Fibroblast of lung (primary cell): ENCODE results near the gene KLHL20. TPM values are rescaled to one million over a fixed set of nuclear protein-coding genes. Genes with fewer than 3 reads are reported as not detected.
"Not testable (repeated sequence)": the region's sequence is repeated elsewhere in the genome, so short reads cannot be mapped to it uniquely, and the experiment has no call there.

Experiments
- DNase-seq, 2 donors: peaks; one replicate each; pipeline versions ENCODE4 v3.0.0 to v3.0.0-alpha.2; 2010; ENCODE audit warnings: low read depth in 2 of 2
- H2AFZ ChIP-seq: 2 replicates; pipeline ENCODE4 v1.5.1; 2012; ENCODE audit warnings: low read length, control low read depth, inconsistent platforms
- H3K27ac ChIP-seq: 2 replicates; pipeline ENCODE4 v1.5.1; 2011; ENCODE audit warnings: low read length, control low read depth; ENCODE audit not compliant: insufficient read depth
- H3K27me3 ChIP-seq: 2 replicates; pipeline ENCODE4 v1.5.1; 2011; ENCODE audit warnings: mild to moderate bottlenecking, low read length; ENCODE audit not compliant: control insufficient read depth, insufficient read depth
- H3K36me3 ChIP-seq: 2 replicates; pipeline ENCODE4 v1.5.1; 2011; ENCODE audit warnings: low read length; ENCODE audit not compliant: control insufficient read depth, insufficient read depth
- H3K4me1 ChIP-seq: 2 replicates; pipeline ENCODE4 v1.5.1; 2011; ENCODE audit warnings: low read length; ENCODE audit not compliant: control insufficient read depth, insufficient read depth; ENCODE audit errors: extremely low read depth
- H3K4me2 ChIP-seq: 2 replicates; pipeline ENCODE4 v1.5.1; 2011; ENCODE audit warnings: low read length, control low read depth; ENCODE audit not compliant: insufficient read depth; ENCODE audit errors: extremely low read depth
- H3K4me3 ChIP-seq, 4 experiments: fragments of 200-600 bp in 1 of 4; sonication (generic) in 1 of 4; replicated peaks in 1 of 4; 2 replicates each; pipeline ENCODE4 v1.5.1; 2011 to 2016; ENCODE audit warnings: low read length in 4 of 4, low read depth in 3 of 4, mild to moderate bottlenecking in 3 of 4, control low read depth in 2 of 4, inconsistent platforms in 1 of 4, mixed read lengths in 1 of 4; ENCODE audit not compliant: insufficient read depth in 1 of 4; ENCODE audit errors: control extremely low read depth in 1 of 4
- H3K79me2 ChIP-seq: 2 replicates; pipeline ENCODE4 v1.5.1; 2012; ENCODE audit warnings: mild to moderate bottlenecking, low read length, inconsistent platforms; ENCODE audit not compliant: control insufficient read depth, insufficient read depth
- H3K9ac ChIP-seq: 2 replicates; pipeline ENCODE4 v1.5.1; 2011; ENCODE audit warnings: mild to moderate bottlenecking, low read length, control low read depth; ENCODE audit not compliant: insufficient read depth
- H3K9me3 ChIP-seq: 2 replicates; pipeline ENCODE4 v1.5.1; 2012; ENCODE audit warnings: low read depth, low read length; ENCODE audit not compliant: control insufficient read depth, insufficient read depth
- H4K20me1 ChIP-seq: 2 replicates; pipeline ENCODE4 v1.5.1; 2011; ENCODE audit warnings: low read length; ENCODE audit not compliant: control insufficient read depth, insufficient read depth; ENCODE audit errors: extremely low read depth
- CTCF ChIP-seq, 2 donors: IDR thresholded peaks in 1 of 2; conservative IDR thresholded peaks in 1 of 2; 1 replicate in 1 of 2; 2 replicates in 1 of 2; pipeline ENCODE4 v1.5.1; 2011 to 2012; ENCODE audit warnings: low read length in 2 of 2, control low read depth in 1 of 2, inconsistent platforms in 1 of 2, low read depth in 1 of 2, mild to moderate bottlenecking in 1 of 2
- EZH2 ChIP-seq: IDR thresholded peaks from 2 replicates; pipeline ENCODE4 v1.5.1; 2012; ENCODE audit warnings: low read length, control low read depth, mild to moderate bottlenecking; ENCODE audit errors: missing control alignments
- polyA plus RNA-seq, 2 donors: library from polyadenylated mRNA; depleted of rRNA in 1 of 2; stranded (reverse) in 1 of 2; unstranded in 1 of 2; fragments of >200 nt; gene quantifications; 2 replicates each; pipeline ENCODE4 v1.2.1, GENCODE V29; 2011 to 2012; ENCODE audit warnings: missing spikeins in 1 of 2
- total RNA-seq: library from RNA; depleted of rRNA; stranded (reverse); fragments of >200 nt; gene quantifications from 2 replicates; pipeline ENCODE4 v1.2.1, GENCODE V29; 2014

Gene KLHL20
- total and polyA plus RNA-seq, 2 donors (not counting 1 experiment from before 2014, with no cell fraction given): 29.2 to 47.2 TPM

DNA sequence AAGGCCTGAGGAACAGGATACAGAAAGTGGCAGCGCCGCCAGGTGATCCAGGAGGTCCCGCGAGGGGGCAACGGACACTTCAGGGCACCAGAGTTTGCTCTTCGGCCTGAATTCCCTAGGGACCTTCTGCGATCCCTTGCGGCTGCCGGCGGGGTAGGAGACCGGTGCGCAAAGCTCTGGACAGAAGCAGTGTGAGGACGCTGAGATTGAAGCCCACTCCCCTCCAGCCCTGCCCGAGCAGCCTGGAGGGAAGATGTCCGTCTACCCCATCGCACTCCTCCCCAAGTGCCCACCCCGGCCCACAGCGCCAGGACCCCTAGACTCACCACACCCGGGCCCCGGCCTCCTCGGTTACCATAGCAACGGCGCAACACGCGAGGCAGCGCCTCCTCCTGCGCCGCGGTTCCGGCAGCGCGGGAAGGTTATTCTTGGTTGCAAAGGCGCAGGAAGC, 45.3 kb upstream of the KLHL20 start, which contains the start of gene ANKRD45:
Gene ANKRD45, minus strand, starts transcription at position 361 of the 451 bp plus-strand sequence. CDS start 10,433 bp downstream, outside the sequence.
- TF ChIP-seq CTCF (conservative IDR thresholded peaks at IDR 0.05 in 1 of 2, IDR thresholded peaks at IDR 0.05 in 1 of 2; ENCODE audit: low read depth in 1 of 2, low read length in 2 of 2) (no peak), EZH2 (no peak)
- Histone ChIP-seq H3K9ac (peak within 1 kb of the TSS; percentile 32), H3K9me3 (no peaks in the 10 kb centered on the region), H3K27me3 (peaks cover 4% of the 10 kb centered on the region), H3K27ac (no peak within 1 kb of the TSS), H3K79me2 (no peaks in the 10 kb centered on the region), H2AFZ (peak within 1 kb of the TSS; percentile 73), H3K4me2 (peak within 1 kb of the TSS; percentile 69), H3K4me3 (peak within 1 kb of the TSS; percentile 44 to 56 (median 54)), H3K36me3 (no peaks in the 10 kb centered on the region), H3K4me1 (no peaks in the 10 kb centered on the region), H4K20me1 (no peaks in the 10 kb centered on the region)
- DNase-seq: peak; percentile 45 to 56

- not testable (repeated sequence) for H3K27me3 ChIP-seq, H3K27ac ChIP-seq, H3K36me3 ChIP-seq, H3K9me3 ChIP-seq, H3K4me3 ChIP-seq, H4K20me1 ChIP-seq, H3K9ac ChIP-seq, DNase-seq, H3K4me2 ChIP-seq, H3K79me2 ChIP-seq, H2AFZ ChIP-seq, H3K4me1 ChIP-seq
These were observed 40.3 kb upstream of the KLHL20 start for GRCh38 chr1:173674496-173674895.

GRCh38 chr1:173680152-173680551, 34.6 kb upstream of the KLHL20 start:
- H4K20me1 ChIP-seq, H3K9me3 ChIP-seq, H3K79me2 ChIP-seq, H3K4me2 ChIP-seq, H3K27ac ChIP-seq, H2AFZ ChIP-seq, H3K9ac ChIP-seq, H3K36me3 ChIP-seq, H3K27me3 ChIP-seq, DNase-seq, H3K4me1 ChIP-seq, H3K4me3 ChIP-seq: not testable (repeated sequence)

DNA sequence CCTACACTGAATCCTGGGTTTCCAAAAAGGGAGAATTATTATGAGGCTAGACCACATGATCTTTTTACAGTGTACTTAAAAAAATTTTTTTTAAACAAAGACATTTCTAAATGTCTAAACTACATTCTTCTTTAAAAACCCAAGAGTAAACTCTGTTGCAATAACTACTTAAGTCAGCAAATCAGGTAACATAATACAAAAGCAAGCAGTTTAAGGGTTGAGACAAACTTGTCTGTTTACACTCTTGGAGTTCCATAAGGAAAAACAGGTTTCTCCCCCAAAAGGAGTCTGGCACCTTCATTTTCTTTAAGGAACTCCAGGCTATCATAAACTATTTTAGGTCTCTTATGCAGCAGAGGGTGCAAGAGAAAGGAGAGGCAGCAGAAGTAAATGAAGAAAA, 32.6 kb upstream of the KLHL20 start:
- H3K27me3 ChIP-seq: no peaks in the 10 kb centered on the region
- no peak overlapping the region for H3K9ac ChIP-seq
- no peaks in the 10 kb centered on the region for H4K20me1 ChIP-seq
- H3K4me3 ChIP-seq: no peak overlapping the region
- DNase-seq: peak in 1 of 2 donors; percentile 2
- no peaks in the 10 kb centered on the region for H3K79me2 ChIP-seq
- no peak for TF ChIP-seq EZH2
- no peaks in the 10 kb centered on the region for H3K9me3 ChIP-seq
- no peak overlapping the region for H3K4me2 ChIP-seq
- H3K36me3 ChIP-seq: no peaks in the 10 kb centered on the region
- H3K27ac ChIP-seq: no peak overlapping the region
- no peak overlapping the region for H2AFZ ChIP-seq
- no peaks in the 10 kb centered on the region for H3K4me1 ChIP-seq

DNA sequence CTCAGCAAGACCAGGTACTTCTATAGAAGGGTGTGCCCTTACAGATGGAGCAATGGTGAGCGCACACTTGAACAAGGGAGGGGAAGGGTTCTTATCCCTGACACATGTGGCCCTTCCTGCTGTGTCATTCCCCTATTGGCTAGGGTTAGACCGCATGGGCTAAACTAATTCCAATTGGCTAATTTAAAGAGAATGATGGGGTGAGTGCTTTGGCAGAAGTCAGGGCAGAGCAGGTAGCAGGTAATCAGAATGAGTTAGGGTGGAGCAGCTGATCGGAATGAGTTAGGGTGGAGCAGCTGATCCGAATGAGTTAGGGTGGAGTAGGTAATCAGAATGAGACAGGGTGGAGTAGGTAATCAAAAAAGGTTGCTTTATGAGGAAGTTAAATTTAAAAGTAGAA, 30.9 kb upstream of the KLHL20 start:
- not testable (repeated sequence) for H4K20me1 ChIP-seq, H3K4me1 ChIP-seq, H3K9me3 ChIP-seq, DNase-seq, H2AFZ ChIP-seq, H3K36me3 ChIP-seq, H3K4me3 ChIP-seq, H3K27me3 ChIP-seq, H3K4me2 ChIP-seq, H3K9ac ChIP-seq, H3K79me2 ChIP-seq, H3K27ac ChIP-seq

- H4K20me1 ChIP-seq, H3K36me3 ChIP-seq, H3K4me3 ChIP-seq, H3K27me3 ChIP-seq, H2AFZ ChIP-seq, H3K4me2 ChIP-seq, H3K27ac ChIP-seq, H3K9ac ChIP-seq, H3K79me2 ChIP-seq, H3K4me1 ChIP-seq, H3K9me3 ChIP-seq, DNase-seq: not testable (repeated sequence)
These were observed 29.7 kb upstream of the KLHL20 start for GRCh38 chr1:173685121-173685520.
